ENCODE data around the gene TFE3.

TFE3 gene, protein sequence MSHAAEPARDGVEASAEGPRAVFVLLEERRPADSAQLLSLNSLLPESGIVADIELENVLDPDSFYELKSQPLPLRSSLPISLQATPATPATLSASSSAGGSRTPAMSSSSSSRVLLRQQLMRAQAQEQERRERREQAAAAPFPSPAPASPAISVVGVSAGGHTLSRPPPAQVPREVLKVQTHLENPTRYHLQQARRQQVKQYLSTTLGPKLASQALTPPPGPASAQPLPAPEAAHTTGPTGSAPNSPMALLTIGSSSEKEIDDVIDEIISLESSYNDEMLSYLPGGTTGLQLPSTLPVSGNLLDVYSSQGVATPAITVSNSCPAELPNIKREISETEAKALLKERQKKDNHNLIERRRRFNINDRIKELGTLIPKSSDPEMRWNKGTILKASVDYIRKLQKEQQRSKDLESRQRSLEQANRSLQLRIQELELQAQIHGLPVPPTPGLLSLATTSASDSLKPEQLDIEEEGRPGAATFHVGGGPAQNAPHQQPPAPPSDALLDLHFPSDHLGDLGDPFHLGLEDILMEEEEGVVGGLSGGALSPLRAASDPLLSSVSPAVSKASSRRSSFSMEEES

DNA sequence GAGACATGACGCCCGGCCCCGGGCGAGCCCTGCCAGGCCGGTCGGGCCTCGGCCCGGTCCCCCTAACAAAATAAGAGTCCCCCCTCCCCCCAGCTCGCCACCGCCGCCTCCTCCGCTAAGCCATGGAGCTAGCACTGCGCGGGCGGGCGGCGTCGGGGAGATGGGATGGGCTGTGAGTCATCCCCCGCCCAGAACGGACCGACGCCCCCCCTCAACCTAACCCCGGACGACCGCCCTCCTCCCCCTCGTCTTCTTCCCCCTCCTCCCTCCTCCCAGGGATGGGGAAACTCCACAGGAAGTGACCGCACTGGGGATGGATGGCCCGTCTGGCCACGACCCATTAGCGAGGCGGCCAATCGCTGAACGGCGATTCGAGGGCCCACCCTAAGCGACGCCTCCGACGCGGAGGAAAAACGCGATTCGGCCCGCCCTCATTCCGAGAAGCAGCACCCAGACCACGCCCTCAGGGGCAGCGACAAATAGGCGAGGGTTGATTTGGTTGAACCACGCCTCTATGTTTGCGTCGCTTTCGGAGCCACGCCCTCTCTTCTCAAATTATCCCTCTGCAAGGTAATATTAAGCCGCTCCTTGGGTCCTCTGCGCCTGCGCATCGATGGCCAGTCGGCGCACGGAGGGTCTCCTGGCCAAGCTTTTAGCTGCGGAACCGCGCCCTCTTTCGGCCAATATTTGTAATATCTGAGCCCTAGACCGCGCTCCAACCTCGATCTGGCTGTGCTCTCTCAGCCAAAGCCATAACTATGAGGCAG is at the start of gene TFE3:
TSS of gene TFE3 (minus strand) at position 138 of the 767 bp plus-strand sequence. CDS start at position 7, 131 bp downstream.
- DNase-seq (ENCODE audit: low read depth): peak; percentile 99

DNA sequence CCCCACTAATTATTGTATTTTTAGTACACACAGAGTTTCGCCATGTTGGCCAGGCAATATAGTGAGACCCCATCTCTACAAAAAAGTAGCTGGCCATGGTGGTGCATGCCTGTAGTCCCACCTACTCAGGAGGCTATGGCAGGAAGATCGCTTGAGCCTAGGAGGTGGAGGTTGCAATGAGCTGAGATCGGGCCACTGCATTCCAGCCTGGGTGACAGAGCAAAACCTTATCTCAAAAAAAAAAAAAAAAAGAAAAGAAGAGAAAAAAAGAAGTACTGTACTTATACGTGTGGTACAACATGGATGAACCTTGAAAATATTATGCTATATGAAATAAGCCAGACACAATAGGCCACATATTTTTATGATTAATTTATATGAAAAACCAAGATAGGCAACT is 46.4 kb upstream of the TFE3 start:
- DNase-seq (ENCODE audit: low read depth): no peak

DNA sequence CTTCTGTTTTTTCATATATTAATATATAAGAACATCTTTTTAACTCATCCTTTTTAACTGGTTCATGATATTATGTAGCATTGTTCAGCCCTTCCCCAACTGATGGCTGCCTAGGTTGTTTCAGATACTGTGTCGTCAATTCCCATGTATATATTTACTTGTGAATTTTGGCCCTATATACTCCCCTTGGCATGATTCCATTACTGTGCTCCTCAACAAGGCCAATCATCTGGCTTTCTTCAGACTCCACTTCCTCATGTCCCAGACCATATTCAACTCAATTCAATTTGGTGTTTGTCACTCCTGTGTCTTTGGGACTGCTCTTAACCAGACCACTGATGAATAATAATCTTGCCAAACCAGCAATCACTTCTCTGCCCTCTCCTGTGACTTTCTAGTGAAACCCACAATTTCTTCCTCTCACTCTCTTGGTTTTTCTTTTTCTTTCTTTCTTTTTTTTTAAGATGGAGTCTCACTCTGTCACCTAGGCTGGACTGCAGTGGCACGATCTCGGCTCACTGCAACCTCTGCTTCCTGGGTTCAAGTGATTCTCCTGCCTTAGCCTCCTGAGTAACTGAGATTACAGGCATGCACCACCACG is 39.2 kb upstream of the TFE3 start:
- no peak for DNase-seq (ENCODE audit: low read depth)

- DNase-seq (ENCODE audit: low read depth): peak; percentile 32
These were observed 36.6 kb upstream of the TFE3 start, which contains the start of gene WDR45 for GRCh38 chrX:49079489-49080428. WDR45 (minus strand) TSS chrX:49079887; CDS start chrX:49078095, 1,792 bp downstream.

GRCh38 chrX:49077941-49078340 is 34.8 kb upstream of the TFE3 start:
- no peak for DNase-seq (ENCODE audit: low read depth)

GRCh38 chrX:49075347-49075746 is 32.2 kb upstream of the TFE3 start:
- DNase-seq (ENCODE audit: low read depth): no peak

DNA sequence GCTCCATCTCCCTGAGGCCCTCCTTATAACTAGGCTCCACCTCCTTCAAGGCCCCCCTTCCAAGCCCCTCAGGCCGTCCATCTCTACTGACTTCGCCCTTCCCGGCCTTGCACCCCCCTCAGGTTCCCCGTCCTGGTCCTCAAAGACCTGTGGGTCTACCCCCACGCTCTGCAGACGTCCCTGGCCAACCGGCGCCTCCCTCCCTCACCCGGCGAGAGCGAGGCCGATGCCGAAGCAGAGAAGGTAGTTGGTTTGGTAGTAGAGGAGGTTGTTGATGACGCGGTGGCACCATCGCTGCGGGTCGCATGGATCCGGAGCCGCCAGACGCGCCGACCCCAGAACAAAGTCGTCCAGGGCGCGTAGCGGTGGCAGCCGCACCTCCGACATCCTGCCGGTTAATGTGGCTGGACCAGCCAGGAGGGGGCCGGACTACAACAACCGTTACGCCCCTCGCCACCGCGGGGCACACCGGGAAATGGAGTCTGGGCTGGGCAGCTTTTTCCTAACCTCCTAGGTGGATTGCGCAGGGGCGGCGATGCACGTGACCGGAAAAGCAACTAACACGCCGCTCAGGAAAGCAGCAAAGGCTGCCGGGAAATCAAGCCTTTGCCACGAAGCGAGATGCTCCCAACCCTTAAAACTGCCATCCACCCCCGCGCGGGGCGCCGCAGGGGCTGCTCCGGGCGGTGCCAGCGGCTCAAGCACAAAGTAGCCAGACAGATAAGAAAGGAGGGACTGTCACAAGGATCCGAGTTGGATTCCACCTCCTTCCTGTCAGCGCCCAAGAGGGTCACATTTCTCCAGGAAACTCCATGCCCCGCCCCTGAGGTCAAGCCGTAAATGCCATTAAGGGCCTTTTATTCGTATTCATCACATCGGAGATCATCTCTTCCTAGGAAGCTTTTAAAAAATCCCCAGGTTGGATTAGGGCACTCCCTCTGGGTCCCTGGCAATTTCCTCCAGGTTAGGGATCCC is 30.7 kb upstream of the TFE3 start, which contains the start of gene PRAF2:
TSS of gene PRAF2 (minus strand) at position 402 of the 975 bp plus-strand sequence. CDS start at position 387, 15 bp downstream.
- peak; percentile 75 for DNase-seq (ENCODE audit: low read depth)

- DNase-seq (ENCODE audit: low read depth): no peak
These were observed 29.5 kb upstream of the TFE3 start for GRCh38 chrX:49072712-49073095.

- DNase-seq (ENCODE audit: low read depth): peak; percentile 64
These were observed 28.9 kb upstream of the TFE3 start for GRCh38 chrX:49071877-49072711.

GRCh38 chrX:49070988-49071387 is 27.8 kb upstream of the TFE3 start:
- DNase-seq (ENCODE audit: low read depth): no peak

DNA sequence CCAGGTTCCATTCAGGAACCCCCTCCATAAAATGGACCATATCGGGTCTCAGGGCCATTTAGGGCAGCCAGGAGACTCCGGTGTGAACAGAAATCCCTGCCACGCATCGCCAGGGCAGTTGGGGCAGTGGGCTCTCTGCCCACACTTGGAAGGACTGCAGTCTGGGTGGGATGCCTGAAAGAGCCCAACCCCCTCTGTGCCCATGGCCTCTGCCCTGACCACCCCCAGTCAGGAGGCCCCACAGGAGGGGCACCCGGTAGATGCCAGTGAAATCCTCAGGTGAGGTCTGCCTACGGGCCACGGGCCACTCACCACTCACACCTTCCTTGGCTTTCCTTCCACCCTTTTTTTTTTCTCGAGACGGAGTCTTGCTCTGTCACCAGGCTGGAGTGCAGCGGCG is 25.9 kb upstream of the TFE3 start:
- DNase-seq (ENCODE audit: low read depth): no peak

DNA sequence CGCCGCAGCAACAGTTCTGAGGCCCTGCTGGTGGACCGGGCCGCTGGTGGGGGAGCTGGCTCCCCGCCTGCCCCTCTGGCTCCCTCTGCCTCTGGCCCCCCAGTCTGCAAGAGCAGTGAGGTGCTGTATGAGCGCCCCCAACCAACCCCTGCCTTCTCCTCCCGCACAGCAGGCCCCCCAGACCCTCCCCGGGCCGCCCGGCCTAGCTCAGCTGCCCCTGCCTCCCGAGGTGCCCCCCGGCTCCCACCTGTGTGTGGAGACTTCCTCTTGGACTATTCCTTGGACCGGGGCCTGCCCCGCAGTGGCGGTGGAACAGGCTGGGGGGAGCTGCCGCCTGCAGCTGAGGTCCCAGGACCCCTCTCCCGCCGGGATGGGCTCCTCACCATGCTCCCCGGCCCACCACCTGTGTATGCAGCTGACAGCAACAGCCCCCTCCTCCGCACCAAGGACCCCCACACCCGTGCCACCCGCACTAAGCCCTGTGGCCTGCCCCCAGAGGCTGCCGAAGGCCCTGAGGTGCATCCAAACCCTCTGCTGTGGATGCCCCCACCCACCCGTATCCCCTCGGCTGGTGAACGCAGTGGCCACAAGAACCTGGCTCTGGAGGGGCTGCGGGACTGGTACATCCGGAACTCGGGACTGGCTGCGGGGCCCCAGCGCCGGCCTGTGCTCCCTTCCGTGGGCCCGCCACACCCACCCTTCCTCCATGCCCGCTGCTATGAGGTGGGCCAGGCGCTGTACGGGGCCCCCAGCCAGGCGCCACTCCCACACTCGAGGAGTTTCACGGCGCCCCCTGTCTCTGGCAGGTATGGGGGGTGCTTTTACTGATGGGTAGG is 24.3 kb upstream of the TFE3 start:
- no peak for DNase-seq (ENCODE audit: low read depth)

DNA sequence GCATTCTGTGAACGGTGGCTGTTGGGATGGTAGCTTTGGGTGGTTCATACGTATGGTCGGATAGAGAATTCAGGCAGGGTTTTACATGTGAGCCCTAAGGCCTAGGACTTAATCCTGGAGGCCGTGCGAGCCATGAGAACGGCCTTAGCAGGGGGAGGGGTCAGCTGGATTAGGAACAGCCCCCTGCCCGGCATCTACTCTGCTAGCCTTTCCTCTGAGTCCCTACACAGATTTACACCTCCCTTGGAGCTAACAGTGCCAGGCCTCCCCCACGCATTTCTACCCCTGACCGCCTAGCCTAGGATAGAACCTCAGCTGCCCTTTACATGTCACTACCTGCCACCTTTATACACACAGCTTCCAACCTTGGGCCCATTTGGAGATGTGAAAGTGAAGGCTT is 23.5 kb upstream of the TFE3 start:
- DNase-seq (ENCODE audit: low read depth): no peak

GRCh38 chrX:49066278-49066677 is 23.1 kb upstream of the TFE3 start:
- DNase-seq (ENCODE audit: low read depth): no peak

DNA sequence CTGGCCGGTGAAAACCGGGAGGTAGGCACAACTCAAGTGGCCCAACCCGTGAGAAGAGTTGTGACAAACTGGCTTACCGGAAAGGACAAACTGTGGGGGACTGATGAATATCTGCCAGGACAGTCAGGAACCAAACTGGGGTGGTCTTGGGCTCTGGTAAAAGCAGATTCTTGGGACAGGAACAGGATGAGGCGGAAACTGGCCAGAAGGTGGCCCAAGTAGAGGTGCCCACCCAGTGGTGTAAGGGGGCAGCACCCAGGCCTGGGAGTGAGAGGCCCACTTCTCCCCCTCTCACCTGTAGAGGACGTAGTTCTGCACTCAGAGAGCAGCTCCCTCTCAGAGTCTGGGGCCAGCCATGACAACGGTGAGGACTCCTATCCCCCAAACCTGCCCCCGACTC is 21.6 kb upstream of the TFE3 start:
- no peak for DNase-seq (ENCODE audit: low read depth)

DNA sequence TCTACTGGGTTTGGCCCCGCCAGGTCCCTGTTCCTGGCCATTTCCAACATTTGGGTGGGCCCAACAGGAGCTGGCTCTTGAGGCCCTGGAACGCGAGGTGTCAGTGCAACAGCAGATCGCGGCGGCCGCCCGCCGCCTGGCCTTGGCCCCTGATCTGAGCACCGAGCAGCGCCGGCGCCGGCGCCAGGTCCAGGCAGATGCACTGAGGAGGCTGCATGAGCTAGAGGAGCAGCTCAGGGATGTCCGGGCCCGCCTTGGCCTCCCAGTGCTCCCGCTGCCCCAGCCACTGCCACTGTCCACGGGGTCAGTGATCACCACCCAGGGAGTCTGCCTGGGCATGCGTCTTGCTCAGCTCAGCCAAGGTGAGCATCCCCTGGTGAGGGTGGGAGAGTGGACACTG is 21.1 kb upstream of the TFE3 start:
- DNase-seq (ENCODE audit: low read depth): no peak

DNA sequence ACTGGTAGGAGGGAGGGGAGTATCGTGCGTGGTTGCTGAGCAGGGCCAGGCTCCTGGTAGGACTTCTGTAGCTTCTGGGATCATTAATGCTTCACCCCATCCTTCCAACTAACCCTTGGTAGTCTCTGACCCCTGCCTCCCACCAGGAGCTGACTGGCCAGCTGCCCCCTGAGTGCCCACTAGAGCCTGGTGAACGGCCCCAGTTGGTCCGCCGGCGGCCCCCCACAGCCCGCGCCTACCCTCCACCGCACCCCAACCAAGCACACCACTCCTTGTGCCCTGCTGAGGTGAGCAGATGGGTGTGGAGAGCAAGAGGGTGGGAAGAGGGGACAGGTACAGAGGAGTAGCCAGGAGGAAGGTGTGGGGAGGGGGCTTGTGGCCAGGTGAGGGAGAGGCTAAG is 20.6 kb upstream of the TFE3 start:
- DNase-seq (ENCODE audit: low read depth): no peak

- no peak for DNase-seq (ENCODE audit: low read depth)
These were observed 18.8 kb upstream of the TFE3 start for GRCh38 chrX:49061916-49062315.

Measured in fibroblast of the conjunctiva (primary cell).